Lung microvascular endothelial cell (primary cell): ENCODE measurements around the gene ARL2BP. TPM values are rescaled to one million over a fixed set of nuclear protein-coding genes. Genes with fewer than 3 reads are reported as not detected.
"Not testable (repeated sequence)": the region's sequence is repeated elsewhere in the genome, so short reads cannot be mapped to it uniquely, and the experiment has no call there.

Source experiments
- DNase-seq, 2 donors: peaks; one replicate each; pipeline versions ENCODE4 v3.0.0 to v3.0.0-alpha.2; 2010; ENCODE audit warnings: low read depth in 2 of 2
- total RNA-seq: library from RNA; depleted of rRNA; stranded (reverse); fragments of >200 nt; gene quantifications from 2 replicates; pipeline ENCODE4 v1.2.1, GENCODE V29; 2014

The ARL2BP gene
- total RNA-seq, result 40.3 and 47.9 TPM in 2 replicates

GRCh38 chr16:57244767-57245471 lies at the start of gene ARL2BP:
TSS of gene ARL2BP (plus strand) at chr16:57245259. CDS start at chr16:57245368, 109 bp downstream.
- peak; percentile 97 to 99 for DNase-seq

- no peak for DNase-seq
Observed at GRCh38 chr16:57196286-57196685, 48.8 kb upstream of the ARL2BP start.

GRCh38 chr16:57196753-57197152 lies 48.3 kb upstream of the ARL2BP start:
- DNase-seq, result no peak

- DNase-seq, result not testable (repeated sequence)
Observed at GRCh38 chr16:57200321-57200720, 44.7 kb upstream of the ARL2BP start.

GRCh38 chr16:57200926-57201325 lies 44.1 kb upstream of the ARL2BP start:
- not testable (repeated sequence) for DNase-seq

GRCh38 chr16:57202095-57202886 lies 42.8 kb upstream of the ARL2BP start:
- no peak for DNase-seq

GRCh38 chr16:57203451-57203850 lies 41.6 kb upstream of the ARL2BP start:
- no peak for DNase-seq

- DNase-seq, result no peak
Observed at GRCh38 chr16:57204675-57205074, 40.4 kb upstream of the ARL2BP start.

- no peak for DNase-seq
Observed at GRCh38 chr16:57208926-57209325, 36.1 kb upstream of the ARL2BP start.

GRCh38 chr16:57209780-57210179 lies 35.3 kb upstream of the ARL2BP start:
- no peak for DNase-seq

- DNase-seq, result no peak
Observed at GRCh38 chr16:57213462-57213861, 31.6 kb upstream of the ARL2BP start.

- DNase-seq, result no peak
Observed at GRCh38 chr16:57216968-57217367, 28.1 kb upstream of the ARL2BP start.

GRCh38 chr16:57223057-57223456 lies 22.0 kb upstream of the ARL2BP start:
- no peak for DNase-seq

GRCh38 chr16:57224651-57225335 lies 20.3 kb upstream of the ARL2BP start:
- DNase-seq, result no peak

GRCh38 chr16:57225978-57226377 lies 19.1 kb upstream of the ARL2BP start:
- DNase-seq, result no peak

- peak in 1 of 2 donors; percentile 33 for DNase-seq
Observed at GRCh38 chr16:57226701-57227621, 18.1 kb upstream of the ARL2BP start.

- no peak for DNase-seq
Observed at GRCh38 chr16:57229079-57229478, 16.0 kb upstream of the ARL2BP start.

GRCh38 chr16:57231821-57232350 lies 13.2 kb upstream of the ARL2BP start:
- DNase-seq, result no peak

GRCh38 chr16:57233944-57234706 lies 10.9 kb upstream of the ARL2BP start:
- DNase-seq, result no peak

- DNase-seq, result no peak
Observed at GRCh38 chr16:57234707-57235092, 10.4 kb upstream of the ARL2BP start.
